Cerebellar nuclear complex (tissue), 1 donor: ENCODE measurements around the gene RIBC2.
"Not testable (repeated sequence)": the region's sequence is repeated elsewhere in the genome, so short reads cannot be mapped to it uniquely, and the experiment has no call there.

ENCODE experiments used
- DNase-seq, 2 experiments: peaks; one replicate each; lab custom pipeline; 2025; lab: John Stamatoyannopoulos, UW

The RIBC2 gene

GRCh38 chr22:45413368-45414211 is at the start of gene RIBC2, which contains the start of gene SMC1B:
Gene RIBC2 (plus strand): TSS chr22:45413693. CDS start chr22:45413887, 194 bp downstream.
Gene SMC1B (minus strand): TSS chr22:45413599. CDS start chr22:45413567, 32 bp downstream.
- no peak for DNase-seq

- DNase-seq, result no peak
Observed at GRCh38 chr22:45366713-45367112, 46.8 kb upstream of the RIBC2 start.

GRCh38 chr22:45373592-45373991 is 39.9 kb upstream of the RIBC2 start:
- not testable (repeated sequence) for DNase-seq

- DNase-seq, result no peak
Observed at GRCh38 chr22:45376009-45376408, 37.5 kb upstream of the RIBC2 start.

GRCh38 chr22:45376703-45377102 is 36.8 kb upstream of the RIBC2 start:
- DNase-seq, result no peak

GRCh38 chr22:45381348-45381747 is 32.1 kb upstream of the RIBC2 start:
- DNase-seq, result no peak

- DNase-seq, result no peak
Observed at GRCh38 chr22:45389546-45389945, 23.9 kb upstream of the RIBC2 start.

- DNase-seq, result no peak
Observed at GRCh38 chr22:45397806-45398205, 15.7 kb upstream of the RIBC2 start.

GRCh38 chr22:45398214-45398613 is 15.3 kb upstream of the RIBC2 start:
- DNase-seq, result no peak

GRCh38 chr22:45399712-45400445 is 13.6 kb upstream of the RIBC2 start:
- no peak for DNase-seq

- no peak for DNase-seq
Observed at GRCh38 chr22:45402466-45402985, 11.0 kb upstream of the RIBC2 start.

GRCh38 chr22:45407793-45408192 is 5.7 kb upstream of the RIBC2 start:
- DNase-seq, result no peak

- DNase-seq, result no peak
Observed at GRCh38 chr22:45413013-45413367, 503 bp upstream of the RIBC2 start.

- no peak for DNase-seq
Observed at GRCh38 chr22:45418056-45418769, 4.7 kb downstream of the RIBC2 start.

- no peak for DNase-seq
Observed at GRCh38 chr22:45418770-45419138, 5.3 kb downstream of the RIBC2 start.

GRCh38 chr22:45420011-45420410 is 6.5 kb downstream of the RIBC2 start:
- no peak for DNase-seq

- DNase-seq, result no peak
Observed at GRCh38 chr22:45420539-45420938, 7.0 kb downstream of the RIBC2 start.

- no peak for DNase-seq
Observed at GRCh38 chr22:45421349-45422055, 8.0 kb downstream of the RIBC2 start.

GRCh38 chr22:45422237-45422983 is 8.9 kb downstream of the RIBC2 start:
- no peak for DNase-seq

- no peak for DNase-seq
Observed at GRCh38 chr22:45423524-45423923, 10.0 kb downstream of the RIBC2 start.

GRCh38 chr22:45424241-45424731 is 10.8 kb downstream of the RIBC2 start:
- DNase-seq, result no peak
